Panc1 (cell line): Measurements from ENCODE around the gene GORAB. TPM values are rescaled to one million over a fixed set of nuclear protein-coding genes. Genes with fewer than 3 reads are reported as not detected.

ENCODE experiments used
- ATAC-seq: fragments of 200-7000 bp; cut with Tn5 transposase; 2 replicates; pipeline ENCODE4 v1.9.1; 2020; ENCODE audit warnings: mild to moderate bottlenecking, moderate library complexity
- BruUV-seq: library from RNA; stranded (reverse); fragments of 400-500 nt; replicated peaks from 2 replicates; lab custom pipeline; 2021; lab: Mats Ljungman, UMichigan
- CTCF ChIA-PET: fragments of 300-600 bp; sonication (Branson Sonifier 250); formaldehyde crosslinking; loops from one replicate; lab custom pipeline; 2022; ENCODE audit warnings: antibody characterized with exemption; lab: Charles Lee
- POLR2A ChIA-PET: fragments of 300-600 bp; sonication (Branson Sonifier 250); formaldehyde crosslinking; loops from one replicate; lab custom pipeline; 2022; ENCODE audit warnings: antibody characterized with exemption; lab: Charles Lee
- DNase-seq: peaks from one replicate; pipeline ENCODE4 v3.0.0-alpha.2; 2010; ENCODE audit warnings: low read depth, low spot score
- H3K27ac ChIP-seq: 2 replicates; pipeline ENCODE4 v1.5.1; 2011; ENCODE audit warnings: mild to moderate bottlenecking, low read length, inconsistent platforms
- H3K27me3 ChIP-seq: fragments of 200-500 bp; sonication (Bioruptor generic); 2 replicates; pipeline ENCODE4 v1.6.0; 2014; ENCODE audit warnings: low read length, inconsistent platforms; ENCODE audit not compliant: control insufficient read depth, insufficient read depth
- H3K36me3 ChIP-seq: fragments of 200-500 bp; sonication (Bioruptor generic); 2 replicates; pipeline ENCODE4 v1.5.1; 2014; ENCODE audit warnings: inconsistent platforms, mild to moderate bottlenecking, low read length, moderate library complexity; ENCODE audit not compliant: control insufficient read depth, insufficient read depth
- H3K4me1 ChIP-seq: 2 replicates; pipeline ENCODE4 v1.5.1; 2011; ENCODE audit warnings: inconsistent platforms, mild to moderate bottlenecking, low read length, moderate library complexity; ENCODE audit not compliant: control insufficient read depth, insufficient read depth
- H3K4me3 ChIP-seq, 2 experiments: 2 replicates each; pipeline ENCODE4 v1.5.1; 2011 to 2012; ENCODE audit warnings: low read depth in 2 of 2, low read length in 2 of 2, mild to moderate bottlenecking in 2 of 2, inconsistent platforms in 1 of 2, moderate library complexity in 1 of 2
- H3K9me3 ChIP-seq: fragments of 200-500 bp; sonication (Bioruptor generic); 2 replicates; pipeline ENCODE4 v1.5.1; 2014; ENCODE audit warnings: low read depth, mild to moderate bottlenecking, inconsistent platforms, low read length, moderate library complexity; ENCODE audit not compliant: control insufficient read depth, insufficient read depth
- CTCF ChIP-seq: fragments of 450-650 bp; IDR thresholded peaks from 2 replicates; pipeline ENCODE4 v1.5.1; 2017; ENCODE audit warnings: mild to moderate bottlenecking
- POLR2AphosphoS5 ChIP-seq: IDR thresholded peaks from 2 replicates; pipeline ENCODE4 v1.6.1; 2012; ENCODE audit warnings: mild to moderate bottlenecking, low read depth, low read length, moderate library complexity
- REST ChIP-seq, 2 experiments: IDR thresholded peaks; 2 replicates each; pipeline ENCODE4 v1.6.1; 2011 to 2012; ENCODE audit warnings: low read depth in 2 of 2, control low read depth in 1 of 2, low read length in 1 of 2, mild to moderate bottlenecking in 1 of 2, moderate library complexity in 1 of 2; ENCODE audit not compliant: insufficient read depth in 1 of 2
- SIN3A ChIP-seq: IDR thresholded peaks from 2 replicates; pipeline ENCODE4 v1.6.1; 2012; ENCODE audit warnings: low read depth, mild to moderate bottlenecking, low read length, moderate library complexity, borderline replicate concordance; ENCODE audit not compliant: insufficient read depth
- TCF7L2 ChIP-seq: IDR thresholded peaks from 2 replicates; pipeline ENCODE4 v1.6.1; 2011; ENCODE audit warnings: mild to moderate bottlenecking, low read depth, low read length, inconsistent platforms
- in situ Hi-C: cut with HindIII; loops from 2 replicates; pipeline ENCODE4 v1.10.0; 2016; ENCODE audit warnings: low sequenced_read_pairs, low pct_unique_long_range_greater_than_20kb
- intact Hi-C: fragments of 100-400 bp; cut with micrococcal nuclease; formaldehyde crosslinking; loops from one replicate; pipeline ENCODE4 v1.10.0; 2022; ENCODE audit not compliant: unreplicated experiment
- total RNA-seq: library from RNA; stranded (reverse); gene quantifications from one replicate; pipeline ENCODE4 v1.2.1, GENCODE V29; 2021; ENCODE audit not compliant: unreplicated experiment

The GORAB gene
- total RNA-seq, 1 experiment from 2014 or later = 8.1 TPM

- H3K27me3 ChIP-seq = 0 out of 2 replicates have a peak, but pooled peaks cover 2% of the 10 kb centered on the region
- CTCF ChIA-PET = no interaction called here
- TF ChIP-seq CTCF = no peak
- TF ChIP-seq REST (IDR thresholded peaks at IDR 0.05; ENCODE audit: insufficient read depth in 1 of 2, low read depth in 2 of 2, low read length in 1 of 2) = no peak
- TF ChIP-seq SIN3A = no peak
- no peak for TF ChIP-seq POLR2AphosphoS5
- no peak for TF ChIP-seq TCF7L2
- H3K4me3 ChIP-seq = no peak overlapping the region
- no peak for ATAC-seq
- H3K27ac ChIP-seq = no peak overlapping the region
- in situ Hi-C loops = no loop called here
- H3K36me3 ChIP-seq = no peaks in the 10 kb centered on the region
- POLR2A ChIA-PET = interaction anchor here (0.5 kb wide), 1 partner anchor 41 kb away, joined by 3 read pairs; no protein-coding TSS in a partner anchor
- no peak for DNase-seq
- intact Hi-C loops = no loop called here
- BruUV-seq = no TSS peak
- no peaks in the 10 kb centered on the region for H3K9me3 ChIP-seq
- H3K4me1 ChIP-seq = no peaks in the 10 kb centered on the region
Measured at GRCh38 chr1:170520601-170521000, 11.4 kb upstream of the GORAB start.

- Histone ChIP-seq H3K4me3 (no peak overlapping the region), H3K9me3 (no peaks in the 10 kb centered on the region), H3K27ac (no peak overlapping the region), H3K36me3 (no peaks in the 10 kb centered on the region), H3K27me3 (0 out of 2 replicates have a peak, but pooled peaks cover 2% of the 10 kb centered on the region), H3K4me1 (no peaks in the 10 kb centered on the region)
- ChIA-PET CTCF (interaction anchor here (0.7 kb wide), 1 partner anchor 537 kb away, joined by 9 read pairs; no protein-coding TSS in a partner anchor), POLR2A (no interaction called here)
- ATAC-seq (no peak), DNase-seq (no peak)
- intact Hi-C loops = no loop called here
- TF ChIP-seq REST (IDR thresholded peaks at IDR 0.05; ENCODE audit: insufficient read depth in 1 of 2, low read depth in 2 of 2, low read length in 1 of 2) = no peak
- no peak for TF ChIP-seq CTCF
- TF ChIP-seq TCF7L2 = no peak
- no peak for TF ChIP-seq SIN3A
- no peak for TF ChIP-seq POLR2AphosphoS5
- BruUV-seq = no TSS peak
- in situ Hi-C loops = no loop called here
Measured at GRCh38 chr1:170521818-170522217, 10.1 kb upstream of the GORAB start.
